Pancreas (tissue), 10 donors: ENCODE data around the gene WWC1. TPM values are rescaled to one million over a fixed set of nuclear protein-coding genes. Genes with fewer than 3 reads are reported as not detected.
"Not testable (repeated sequence)": the region's sequence is repeated elsewhere in the genome, so short reads cannot be mapped to it uniquely, and the experiment has no call there.

ENCODE experiments used
- ATAC-seq, 4 donors: fragments of 200-7000 bp; cut with Tn5 transposase; one replicate each; pipeline versions ENCODE4 v1.8.0 to v1.9.1; 2020; ENCODE audit warnings: mild to moderate bottlenecking in 4 of 4, moderate library complexity in 4 of 4
- DNase-seq, 6 donors: peaks; one replicate each; pipeline ENCODE4 v3.0.0-alpha.2; 2020
- FAIRE-seq: peaks from 2 replicates; lab custom pipeline; 2012; peaks lifted over from hg19 to GRCh38; lab: Jason Lieb, UNC
- H3K27ac ChIP-seq, 4 donors: fragments of 200-600 bp; sonication (generic); 1 replicate in 3 of 4; 2 replicates in 1 of 4; pipeline versions ENCODE4 v1.5.0 to v1.8.0; 2020
- H3K27me3 ChIP-seq, 4 donors: fragments of 200-600 bp; one replicate each; pipeline ENCODE4 v1.8.0; 2021
- H3K36me3 ChIP-seq, 3 donors: fragments of 200-600 bp; sonication (generic) in 1 of 3; one replicate each; pipeline versions ENCODE4 v1.5.0 to v1.8.0; 2020 to 2021
- H3K4me1 ChIP-seq, 3 donors: fragments of 200-600 bp; one replicate each; pipeline ENCODE4 v1.8.0; 2021
- H3K4me3 ChIP-seq, 4 donors: fragments of 200-600 bp; sonication (generic) in 2 of 4; one replicate each; pipeline versions ENCODE4 v1.5.0 to v1.8.0; 2020 to 2021
- H3K9me3 ChIP-seq, 4 donors: fragments of 200-600 bp; one replicate each; pipeline ENCODE4 v1.8.0; 2021
- CTCF ChIP-seq, 4 donors: fragments of 200-600 bp; sonication (generic) in 3 of 4; IDR thresholded peaks; one replicate each; pipeline versions ENCODE4 v1.5.0 to v1.8.0; 2021; ENCODE audit warnings: antibody characterized with exemption in 4 of 4
- WGBS, 2 donors: extraction: QIAGEN DNeasy Blood & Tissue Kit; methylation state at CpG; one replicate each; pipeline ENCODE4 v1.1.7; 2013; 5-methylcytosine and 5-hydroxymethylcytosine counted together
- intact Hi-C, 3 donors: fragments of 100-400 bp; cut with DNase I; formaldehyde crosslinking; loops; one replicate each; pipeline versions ENCODE4 v1.11.1 to v1.14.2; 2022
- polyA plus RNA-seq, 2 donors: library from polyadenylated mRNA; stranded (reverse); fragments of 200-250 nt; gene quantifications; one replicate each; pipeline ENCODE4 v1.2.3, GENCODE V29; 2013
- total RNA-seq, 6 donors: library from RNA; stranded (reverse); fragmentation: NEBNext Ultra II Directional in 4 of 6; extraction: Animal tissue kit (Norgen Biotek cat#: 25700) in 4 of 6; gene quantifications; one replicate each; pipeline versions ENCODE4 v1.2.1 to v1.2.4, GENCODE V29; 2021 to 2023
- donor health status: healthy with polysubstance abuse.
- donor health status: DM: no; HTN: no; CAD: no; lungs with moderate emphysema.
- donor health status: DM: no; HTN: no; CAD: no.
- donor health status: control.
- donor health status: control.
- donor health status: Bipolar disorder and iron deficiency.
- donor health status: DM: yes; HTN: yes; CAD: no.
- donor health status: DM: no; HTN: no; CAD: no.
- donor health status: DM: no; HTN: no; CAD: no.
- donor health status: DM: yes; HTN: yes; CAD: no.

Gene WWC1
- total and polyA plus RNA-seq, 8 donors: 35.0 to 54.2 (median 38.7) TPM

DNA sequence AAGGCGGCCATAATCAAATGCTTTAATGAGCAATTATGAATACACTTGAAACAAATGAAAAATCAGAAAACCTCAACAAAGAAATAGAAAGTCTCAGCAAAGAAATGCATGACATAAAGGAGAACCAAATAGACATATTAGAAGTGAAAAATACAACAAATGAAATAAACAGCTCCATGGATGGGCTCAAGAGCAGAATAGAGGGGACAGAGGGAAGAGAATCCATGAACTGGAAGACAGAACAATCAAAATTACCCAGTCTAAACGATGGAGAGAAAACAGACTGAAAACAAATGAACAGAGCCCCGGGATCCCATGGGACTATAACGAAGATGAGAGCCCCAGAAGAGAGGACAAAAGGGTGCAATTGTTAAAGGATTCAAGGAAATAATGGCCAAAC is 6.6 kb upstream of the WWC1 start:
- intact Hi-C loops: no loop called here
- DNase-seq (no peak), ATAC-seq (no peak), FAIRE-seq (no peak)
- Histone ChIP-seq H3K36me3 (no peaks in the 10 kb centered on the region), H3K27me3 (no peaks in the 10 kb centered on the region), H3K4me1 (peaks cover 7 to 17% (median 7%) of the 10 kb centered on the region in 3 donors), H3K4me3 (no peak overlapping the region), H3K27ac (no peak overlapping the region), H3K9me3 (no peaks in the 10 kb centered on the region)
- 77 to 86% methylated on average over 4 of the region's 4 CpGs for WGBS, 2 donors
- TF ChIP-seq CTCF (IDR thresholded peaks at IDR 0.05): no peak

DNA sequence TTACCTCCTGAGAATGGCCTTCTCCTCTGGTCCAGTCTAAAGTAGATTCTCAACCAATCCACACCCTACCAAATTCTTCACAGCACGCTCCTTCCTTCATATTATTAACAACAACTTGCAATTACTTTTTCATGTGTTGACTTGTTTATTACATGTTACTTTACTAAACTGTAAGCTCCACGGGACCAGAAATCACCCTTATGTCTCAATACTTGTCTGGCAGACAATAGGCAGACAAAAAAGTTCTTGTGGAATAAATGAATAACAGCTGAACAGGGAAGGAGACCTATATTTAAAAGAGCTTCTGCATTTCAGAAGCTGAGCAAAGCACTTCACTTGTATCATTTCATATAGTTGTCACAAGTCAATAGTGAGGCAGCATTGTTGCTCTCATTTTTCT is 5.7 kb upstream of the WWC1 start:
- no peak for FAIRE-seq

GRCh38 chr5:168286386-168286785 is 5.1 kb upstream of the WWC1 start:
- DNase-seq: no peak
- ATAC-seq: no peak
- no peaks in the 10 kb centered on the region for H3K27me3 ChIP-seq
- peaks cover 7 to 21% (median 7%) of the 10 kb centered on the region in 3 donors for H3K4me1 ChIP-seq
- no peak overlapping the region for H3K4me3 ChIP-seq
- WGBS, 2 donors: 79 to 82% methylated on average over 6 of the region's 6 CpGs
- no peak for FAIRE-seq
- no peak overlapping the region for H3K27ac ChIP-seq
- H3K36me3 ChIP-seq: no peaks in the 10 kb centered on the region
- intact Hi-C loops: no loop called here
- H3K9me3 ChIP-seq: no peaks in the 10 kb centered on the region
- no peak for TF ChIP-seq CTCF (IDR thresholded peaks at IDR 0.05)

More for the DNA sequence above, 5.7 kb upstream of the WWC1 start:
- no peak for TF ChIP-seq CTCF (IDR thresholded peaks at IDR 0.05)
- no peaks in the 10 kb centered on the region for H3K36me3 ChIP-seq
- ATAC-seq (no peak), DNase-seq (no peak)
- peaks cover 7 to 21% (median 7%) of the 10 kb centered on the region in 3 donors for H3K4me1 ChIP-seq
- no peaks in the 10 kb centered on the region for H3K9me3 ChIP-seq
- intact Hi-C loops: no loop called here
- no peaks in the 10 kb centered on the region for H3K27me3 ChIP-seq
- WGBS, 2 donors: 87 to 88% methylated on average over 2 of the region's 2 CpGs
- no peak overlapping the region for H3K4me3 ChIP-seq
- no peak overlapping the region for H3K27ac ChIP-seq

DNA sequence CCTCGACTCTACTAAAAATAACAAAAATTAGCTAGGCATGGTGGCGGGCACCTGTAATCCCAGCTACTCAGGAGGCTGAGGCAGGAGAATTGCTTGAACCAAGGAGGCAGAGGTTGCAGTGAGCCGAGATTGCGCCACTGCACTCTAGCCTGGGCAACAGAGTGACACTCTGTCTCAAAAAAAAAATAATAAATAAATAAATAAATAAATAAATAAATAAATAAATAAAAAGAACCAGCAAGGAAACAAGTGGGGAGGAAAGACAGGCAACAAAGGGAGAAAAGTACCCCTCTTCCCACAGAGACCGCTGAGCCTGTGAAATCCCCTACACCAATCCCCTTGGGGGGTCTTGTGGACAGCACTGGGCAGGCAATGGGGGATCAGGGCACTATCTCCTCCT is 4.6 kb upstream of the WWC1 start:
- WGBS, 2 donors: 91 to 96% methylated on average over 5 of the region's 5 CpGs
- H3K27me3 ChIP-seq, H3K36me3 ChIP-seq, ATAC-seq, FAIRE-seq, H3K27ac ChIP-seq, H3K9me3 ChIP-seq, H3K4me3 ChIP-seq, intact Hi-C loops, DNase-seq: not testable (repeated sequence)
- peaks cover 7 to 21% (median 7%) of the 10 kb centered on the region in 3 donors for H3K4me1 ChIP-seq

- no peaks in the 10 kb centered on the region for H3K27me3 ChIP-seq
- no peaks in the 10 kb centered on the region for H3K36me3 ChIP-seq
- intact Hi-C loops: no loop called here
- ATAC-seq (no peak), FAIRE-seq (no peak), DNase-seq (no peak)
- 82 to 91% methylated on average over 4 of the region's 4 CpGs for WGBS, 2 donors
- H3K27ac ChIP-seq: peak overlapping the region in 1 of 4 donors; percentile 70
- no peak overlapping the region for H3K4me3 ChIP-seq
- no peaks in the 10 kb centered on the region for H3K9me3 ChIP-seq
- TF ChIP-seq CTCF (IDR thresholded peaks at IDR 0.05): no peak
- H3K4me1 ChIP-seq: peaks cover 7 to 21% (median 7%) of the 10 kb centered on the region in 3 donors
Measured at GRCh38 chr5:168287362-168287761, 4.1 kb upstream of the WWC1 start.
